DND-41 (cell line): ENCODE measurements around the gene STX16.

ENCODE experiments used
- CTCF ChIP-seq: IDR thresholded peaks from 2 replicates; pipeline ENCODE4 v1.5.1; 2012; ENCODE audit warnings: borderline replicate concordance, low read length, moderate library complexity, mild to moderate bottlenecking; ENCODE audit not compliant: poor library complexity, severe bottlenecking; ENCODE audit errors: extremely low read depth
- EZH2 ChIP-seq: IDR thresholded peaks from 3 replicates; pipeline ENCODE4 v1.6.1; 2012; ENCODE audit warnings: borderline replicate concordance, low read depth, mild to moderate bottlenecking, moderate library complexity, low read length, inconsistent platforms; ENCODE audit not compliant: severe bottlenecking

GRCh38 chr20:58608096-58608840, 42.8 kb upstream of the STX16 start:
- TF ChIP-seq CTCF (no peak), EZH2 (no peak)
